Measurements from ENCODE around the gene HP. TPM values are rescaled to one million over a fixed set of nuclear protein-coding genes. Genes with fewer than 3 reads are reported as not detected.

HP gene
- total and polyA plus RNA-seq, 2 donors (not counting 1 experiment from before 2014, with no cell fraction given) = not detected

GRCh38 chr16:72029567-72030271 lies 24.6 kb upstream of the HP start:
- Histone ChIP-seq H3K36me3 (replicated peaks in 1 of 2; ENCODE audit: control extremely low read depth in 1 of 2, control insufficient read depth in 1 of 2, extremely low read depth in 1 of 2, insufficient read depth in 2 of 2, low read length in 1 of 2) (peaks cover 0 to 6% of the 10 kb centered on the region in 2 experiments), H3K9me3 (ENCODE audit: control extremely low read depth in 1 of 3, control insufficient read depth in 2 of 3, insufficient read depth in 1 of 3, low read length in 2 of 3) (peaks cover 0 to 2% (median 0%) of the 10 kb centered on the region in 3 donors), H2AFZ (ENCODE audit: insufficient read depth, low read depth, low read length, poor library complexity, severe bottlenecking) (no peak overlapping the region), H3K27me3 (replicated peaks in 1 of 4; ENCODE audit: control extremely low read depth in 1 of 4, control insufficient read depth in 3 of 4, insufficient read depth in 4 of 4, low read length in 3 of 4) (no peaks in the 10 kb centered on the region), H3K4me2 (replicated peaks; ENCODE audit: low read depth, low read length, poor library complexity, severe bottlenecking) (no peak overlapping the region), H4K20me1 (ENCODE audit: control insufficient read depth, insufficient read depth, low read length, poor library complexity, severe bottlenecking) (no peaks in the 10 kb centered on the region), H3K79me2 (ENCODE audit: control insufficient read depth, insufficient read depth, low read length) (no peaks in the 10 kb centered on the region), H3K4me3 (ENCODE audit: control extremely low read depth in 1 of 5, extremely low read depth in 1 of 5, insufficient read depth in 1 of 5, low read depth in 2 of 5, low read length in 4 of 5) (no peak overlapping the region), H3K4me1 (ENCODE audit: control insufficient read depth in 2 of 2, insufficient read depth in 2 of 2, low read length in 2 of 2) (no peaks in the 10 kb centered on the region), H3K9ac (ENCODE audit: low read length) (no peak overlapping the region), H3K27ac (ENCODE audit: low read length in 2 of 2) (no peak overlapping the region)
- no peak overlapping the region for H3K4me3 Mint-ChIP-seq
- ChIA-PET CTCF (no interaction called here), POLR2A (no interaction called here)
- ATAC-seq (ENCODE audit: low read depth) (no peak), DNase-seq (no peak)
- no peaks in the 10 kb centered on the region for H3K9me3 Mint-ChIP-seq (ENCODE audit: insufficient read depth)
- no peak overlapping the region for H3K27ac Mint-ChIP-seq
- intact Hi-C loops (cut with micrococcal nuclease) = no loop called here
- H3K27me3 Mint-ChIP-seq = no peaks in the 10 kb centered on the region
- no peaks in the 10 kb centered on the region for H3K4me1 Mint-ChIP-seq
- no peak for TF ChIP-seq EZH2 (IDR thresholded peaks at IDR 0.05; ENCODE audit: borderline replicate concordance, insufficient read depth, low read depth, low read length, poor library complexity, severe bottlenecking)
- TF ChIP-seq CTCF (IDR thresholded peaks at IDR 0.05) = no peak
- WGBS (ENCODE audit: insufficient coverage) = 89% methylated on average over 6 of the region's 7 CpGs

DNA sequence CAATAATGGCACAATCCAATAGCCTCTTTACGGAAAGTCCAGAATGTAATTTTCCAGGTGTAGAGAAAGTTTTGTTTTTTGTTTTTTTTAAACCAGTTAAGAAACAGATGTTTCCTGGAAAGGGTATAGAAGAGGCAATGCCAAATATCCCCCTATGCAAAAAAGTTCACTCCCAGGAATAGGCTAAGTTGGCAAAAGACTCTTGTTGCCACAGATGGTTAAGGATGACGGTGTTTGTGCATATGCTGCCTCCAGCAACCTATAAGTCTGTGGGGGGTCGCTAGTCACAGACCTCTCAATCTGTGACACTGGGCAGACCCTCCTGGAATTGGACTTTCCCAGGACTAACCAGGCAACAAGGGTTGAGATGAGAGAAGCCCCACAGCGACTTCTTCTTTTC lies 20.9 kb upstream of the HP start:
- Mint-ChIP-seq H3K4me1 (no peaks in the 10 kb centered on the region), H3K9me3 (ENCODE audit: insufficient read depth) (no peaks in the 10 kb centered on the region), H3K27ac (no peak overlapping the region), H3K4me3 (no peak overlapping the region), H3K27me3 (no peaks in the 10 kb centered on the region)
- no peak overlapping the region for H2AFZ ChIP-seq (ENCODE audit: insufficient read depth, low read depth, low read length, poor library complexity, severe bottlenecking)
- no peak overlapping the region for H3K27ac ChIP-seq (ENCODE audit: low read length in 2 of 2)
- H3K27me3 ChIP-seq (replicated peaks in 1 of 4; ENCODE audit: control extremely low read depth in 1 of 4, control insufficient read depth in 3 of 4, insufficient read depth in 4 of 4, low read length in 3 of 4) = no peaks in the 10 kb centered on the region
- H3K4me1 ChIP-seq (ENCODE audit: control insufficient read depth in 2 of 2, insufficient read depth in 2 of 2, low read length in 2 of 2) = no peaks in the 10 kb centered on the region
- H3K79me2 ChIP-seq (ENCODE audit: control insufficient read depth, insufficient read depth, low read length) = no peaks in the 10 kb centered on the region
- POLR2A ChIA-PET = no interaction called here
- peaks cover 0 to 1% (median 0%) of the 10 kb centered on the region in 3 donors for H3K9me3 ChIP-seq (ENCODE audit: control extremely low read depth in 1 of 3, control insufficient read depth in 2 of 3, insufficient read depth in 1 of 3, low read length in 2 of 3)
- intact Hi-C loops (cut with micrococcal nuclease) = no loop called here
- no peaks in the 10 kb centered on the region for H4K20me1 ChIP-seq (ENCODE audit: control insufficient read depth, insufficient read depth, low read length, poor library complexity, severe bottlenecking)
- no peak overlapping the region for H3K4me3 ChIP-seq (ENCODE audit: control extremely low read depth in 1 of 5, extremely low read depth in 1 of 5, insufficient read depth in 1 of 5, low read depth in 2 of 5, low read length in 4 of 5)
- DNase-seq (no peak), ATAC-seq (ENCODE audit: low read depth) (no peak)
- no peak for TF ChIP-seq EZH2 (IDR thresholded peaks at IDR 0.05; ENCODE audit: borderline replicate concordance, insufficient read depth, low read depth, low read length, poor library complexity, severe bottlenecking)
- no peak for TF ChIP-seq CTCF (IDR thresholded peaks at IDR 0.05)
- no peaks in the 10 kb centered on the region for H3K36me3 ChIP-seq (replicated peaks in 1 of 2; ENCODE audit: control extremely low read depth in 1 of 2, control insufficient read depth in 1 of 2, extremely low read depth in 1 of 2, insufficient read depth in 2 of 2, low read length in 1 of 2)
- 67% methylated on average over 2 of the region's 4 CpGs for WGBS (ENCODE audit: insufficient coverage)
- H3K9ac ChIP-seq (ENCODE audit: low read length) = no peak overlapping the region
- CTCF ChIA-PET = no interaction called here
- no peak overlapping the region for H3K4me2 ChIP-seq (replicated peaks; ENCODE audit: low read depth, low read length, poor library complexity, severe bottlenecking)
